HuH-7 (cell line): Measurements from ENCODE around the gene CASZ1.

Source experiments
- DNase-seq: peaks from one replicate; pipeline ENCODE4 v3.0.0; 2011; ENCODE audit warnings: low spot score

Gene CASZ1

GRCh38 chr1:10638559-10639005 is 157.9 kb downstream of the CASZ1 start:
- no peak for DNase-seq

GRCh38 chr1:10637834-10638558 is 158.4 kb downstream of the CASZ1 start:
- DNase-seq: no peak

GRCh38 chr1:10637400-10637799 is 159.0 kb downstream of the CASZ1 start:
- no peak for DNase-seq

GRCh38 chr1:10635992-10636391 is 160.5 kb downstream of the CASZ1 start:
- no peak for DNase-seq

GRCh38 chr1:10635085-10635896 is 161.2 kb downstream of the CASZ1 start:
- no peak for DNase-seq

- no peak for DNase-seq
Observed at GRCh38 chr1:10634428-10635084, 161.9 kb downstream of the CASZ1 start.

- no peak for DNase-seq
Observed at GRCh38 chr1:10634075-10634427, 162.4 kb downstream of the CASZ1 start.

- no peak for DNase-seq
Observed at GRCh38 chr1:10633416-10633815, 163.0 kb downstream of the CASZ1 start.

- no peak for DNase-seq
Observed at GRCh38 chr1:10632691-10633090, 163.8 kb downstream of the CASZ1 start.

- no peak for DNase-seq
Observed at GRCh38 chr1:10631811-10632593, 164.4 kb downstream of the CASZ1 start.

- no peak for DNase-seq
Observed at GRCh38 chr1:10631121-10631810, 165.2 kb downstream of the CASZ1 start.

- DNase-seq: no peak
Observed at GRCh38 chr1:10630661-10631120, 165.8 kb downstream of the CASZ1 start.

GRCh38 chr1:10629816-10630571 is 166.5 kb downstream of the CASZ1 start:
- DNase-seq: no peak

- DNase-seq: no peak
Observed at GRCh38 chr1:10629091-10629815, 167.2 kb downstream of the CASZ1 start.

- no peak for DNase-seq
Observed at GRCh38 chr1:10628685-10629084, 167.8 kb downstream of the CASZ1 start.

GRCh38 chr1:10626791-10627410 is 169.5 kb downstream of the CASZ1 start:
- no peak for DNase-seq

- no peak for DNase-seq
Observed at GRCh38 chr1:10626131-10626731, 170.2 kb downstream of the CASZ1 start.

- DNase-seq: no peak
Observed at GRCh38 chr1:10625554-10625953, 170.9 kb downstream of the CASZ1 start.

- no peak for DNase-seq
Observed at GRCh38 chr1:10625076-10625475, 171.4 kb downstream of the CASZ1 start.
